Left ventricle myocardium superior (tissue), 1 donor: ENCODE results near the gene CLIC5. TPM values are rescaled to one million over a fixed set of nuclear protein-coding genes. Genes with fewer than 3 reads are reported as not detected.
"Not testable (repeated sequence)": the region's sequence is repeated elsewhere in the genome, so short reads cannot be mapped to it uniquely, and the experiment has no call there.

Experiments
- ATAC-seq: fragments of 200-7000 bp; cut with Tn5 transposase; one replicate; pipeline ENCODE4 v1.9.1; 2020; ENCODE audit warnings: mild to moderate bottlenecking, moderate library complexity
- DNase-seq: peaks from one replicate; pipeline ENCODE4 v3.0.0-alpha.2; 2020
- intact Hi-C: fragments of 100-400 bp; cut with micrococcal nuclease; formaldehyde crosslinking; loops from one replicate; pipeline ENCODE4 v1.11.0; 2022
- total RNA-seq: library from RNA; stranded (reverse); fragmentation: NEBNext Ultra II Directional; extraction: Animal tissue kit (Norgen Biotek cat#: 25700); gene quantifications from one replicate; pipeline ENCODE4 v1.2.1, GENCODE V29; 2021
- donor health status: DM: no; HTN: yes; CAD: no; lungs with severe emphysema.

Gene CLIC5
- total RNA-seq, 1 donor from 2014 or later: 272 TPM

- no peak for ATAC-seq
- no peak for DNase-seq
- intact Hi-C loops: no loop called here
Observed at GRCh38 chr6:45947807-45948206, 67.9 kb downstream of the CLIC5 start.

- intact Hi-C loops: no loop called here
- ATAC-seq (no peak), DNase-seq (no peak)
Observed at GRCh38 chr6:45946887-45947286, 68.8 kb downstream of the CLIC5 start.

GRCh38 chr6:45946352-45946751 lies 69.3 kb downstream of the CLIC5 start:
- ATAC-seq (peak; percentile 79), DNase-seq (peak; percentile 44)
- intact Hi-C loops: no loop called here

GRCh38 chr6:45942953-45943352 lies 72.7 kb downstream of the CLIC5 start:
- intact Hi-C loops: no loop called here
- ATAC-seq: peak; percentile 51
- DNase-seq: no peak

- intact Hi-C loops: no loop called here
- no peak for DNase-seq
Observed at GRCh38 chr6:45933855-45934254, 81.8 kb downstream of the CLIC5 start.

GRCh38 chr6:45931232-45931631 lies 84.4 kb downstream of the CLIC5 start:
- no peak for DNase-seq
- ATAC-seq: no peak
- intact Hi-C loops: no loop called here

More at GRCh38 chr6:45933855-45934254, 81.8 kb downstream of the CLIC5 start:
- ATAC-seq: no peak

GRCh38 chr6:45930420-45931040 lies 85.1 kb downstream of the CLIC5 start:
- peak; percentile 86 for ATAC-seq
- intact Hi-C loops: no loop called here
- peak; percentile 75 for DNase-seq

- intact Hi-C loops: no loop called here
- DNase-seq (no peak), ATAC-seq (no peak)
Observed at GRCh38 chr6:45929421-45930361, 86.0 kb downstream of the CLIC5 start.

GRCh38 chr6:45928721-45929305 lies 86.8 kb downstream of the CLIC5 start:
- ATAC-seq: no peak
- no peak for DNase-seq
- intact Hi-C loops: no loop called here

- DNase-seq (no peak), ATAC-seq (no peak)
- intact Hi-C loops: no loop called here
Observed at GRCh38 chr6:45927421-45928320, 88.0 kb downstream of the CLIC5 start.

GRCh38 chr6:45926423-45926822 lies 89.2 kb downstream of the CLIC5 start:
- ATAC-seq, intact Hi-C loops, DNase-seq: not testable (repeated sequence)

- intact Hi-C loops: no loop called here
- no peak for ATAC-seq
- DNase-seq: no peak
Observed at GRCh38 chr6:45924763-45925342, 90.8 kb downstream of the CLIC5 start.

- intact Hi-C loops: no loop called here
- DNase-seq (no peak), ATAC-seq (no peak)
Observed at GRCh38 chr6:45923831-45924391, 91.7 kb downstream of the CLIC5 start.

GRCh38 chr6:45922728-45923351 lies 92.8 kb downstream of the CLIC5 start:
- ATAC-seq: peak; percentile 69
- intact Hi-C loops: no loop called here
- DNase-seq: peak; percentile 64

- DNase-seq (peak; percentile 40), ATAC-seq (peak; percentile 70)
- intact Hi-C loops: no loop called here
Observed at GRCh38 chr6:45921691-45922281, 93.9 kb downstream of the CLIC5 start.

- intact Hi-C loops: no loop called here
- DNase-seq (no peak), ATAC-seq (no peak)
Observed at GRCh38 chr6:45920819-45921511, 94.7 kb downstream of the CLIC5 start.

- ATAC-seq: peak; percentile 64
Observed at GRCh38 chr6:45917439-45917838, 98.2 kb downstream of the CLIC5 start.

More at GRCh38 chr6:45917439-45917838, 98.2 kb downstream of the CLIC5 start:
- DNase-seq: no peak
- intact Hi-C loops: no loop called here
